Endothelial cell (in vitro differentiated cells): Measurements from ENCODE around the gene CFAP74. TPM values are rescaled to one million over a fixed set of nuclear protein-coding genes. Genes with fewer than 3 reads are reported as not detected.

Experiments
- DNase-seq: peaks from one replicate; pipeline ENCODE4 v3.0.0; 2021; ENCODE audit warnings: low spot score
- H3K27ac Mint-ChIP-seq: one replicate; pipeline ENCODE4 v1.8.0; 2021; ENCODE audit warnings: mixed read lengths, inconsistent platforms; ENCODE audit not compliant: unreplicated experiment
- H3K27me3 Mint-ChIP-seq: one replicate; pipeline ENCODE4 v1.8.0; 2021; ENCODE audit warnings: mild to moderate bottlenecking, moderate library complexity, mixed read lengths, inconsistent platforms; ENCODE audit not compliant: unreplicated experiment
- H3K36me3 Mint-ChIP-seq: one replicate; pipeline ENCODE4 v1.8.0; 2021; ENCODE audit warnings: mild to moderate bottlenecking, low read depth, mixed read lengths, inconsistent platforms; ENCODE audit not compliant: unreplicated experiment
- H3K4me1 Mint-ChIP-seq: one replicate; pipeline ENCODE4 v1.8.0; 2021; ENCODE audit warnings: mild to moderate bottlenecking, mixed read lengths, inconsistent platforms; ENCODE audit not compliant: unreplicated experiment
- H3K4me3 Mint-ChIP-seq: one replicate; pipeline ENCODE4 v1.8.0; 2021; ENCODE audit warnings: mild to moderate bottlenecking, mixed read lengths, inconsistent platforms; ENCODE audit not compliant: unreplicated experiment
- H3K9me3 Mint-ChIP-seq: one replicate; pipeline ENCODE4 v1.8.0; 2021; ENCODE audit warnings: mixed read lengths, inconsistent platforms; ENCODE audit not compliant: unreplicated experiment
- CTCF ChIP-seq: fragments of 200-600 bp; sonication (generic); IDR thresholded peaks from one replicate; pipeline ENCODE4 v1.5.0; 2021; ENCODE audit warnings: antibody characterized with exemption; ENCODE audit not compliant: unreplicated experiment
- total RNA-seq: library from RNA; stranded (reverse); fragmentation: NEBNext Ultra II Directional; extraction: Animal tissue kit (Norgen Biotek cat#: 25700); gene quantifications from one replicate; pipeline ENCODE4 v1.2.1, GENCODE V29; 2021; ENCODE audit not compliant: unreplicated experiment

The CFAP74 gene
- total RNA-seq, 1 donor from 2014 or later, result not detected

DNA sequence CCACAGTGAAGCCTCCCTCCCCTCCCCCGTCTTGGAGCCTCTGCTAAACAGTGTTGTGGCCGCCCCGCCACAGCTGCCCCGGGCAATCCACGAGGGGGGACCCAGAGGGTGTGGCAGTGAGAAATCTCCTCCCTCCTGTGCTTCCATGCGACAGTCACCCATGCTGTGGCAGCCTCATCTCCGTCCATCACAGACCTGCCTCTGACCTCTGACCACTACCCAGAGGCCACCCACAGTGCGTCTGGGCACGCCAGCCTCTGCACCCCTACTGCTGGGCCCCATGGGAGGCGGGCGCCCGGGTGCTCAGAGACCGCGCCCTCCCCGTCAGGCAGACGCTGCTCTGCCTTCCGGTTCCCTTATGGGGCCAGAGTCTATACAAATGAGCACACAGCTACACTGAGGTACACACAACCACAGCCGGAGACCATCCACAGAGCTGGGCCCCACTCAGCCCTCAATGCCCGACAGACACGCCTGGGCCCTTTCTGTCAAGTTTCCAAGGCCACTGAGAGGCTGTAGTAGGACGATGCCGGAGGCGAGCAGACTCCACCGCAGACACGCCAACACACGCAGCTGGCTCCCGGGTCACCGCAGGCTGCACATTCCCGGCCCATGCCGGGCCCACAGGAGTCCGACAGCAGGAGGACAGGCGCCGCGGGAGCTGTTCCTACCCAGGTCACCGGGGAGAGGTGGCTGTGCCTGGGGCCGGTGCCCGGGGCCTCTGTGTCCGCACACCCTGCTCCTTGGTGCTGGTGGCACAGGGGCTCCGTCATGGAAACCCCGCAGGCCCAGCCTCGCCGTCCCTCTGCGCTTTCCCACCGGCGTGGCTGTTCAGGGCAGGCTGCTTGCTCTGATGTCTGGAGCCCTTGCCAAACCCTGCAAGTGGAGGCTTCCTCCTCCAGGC, 60.6 kb downstream of the CFAP74 start:
- TF ChIP-seq CTCF, result no peak
- Mint-ChIP-seq H3K9me3 (no peaks in the 10 kb centered on the region), H3K27ac (no peak overlapping the region), H3K27me3 (peaks cover 3% of the 10 kb centered on the region), H3K4me3 (no peak overlapping the region), H3K36me3 (no peaks in the 10 kb centered on the region), H3K4me1 (no peaks in the 10 kb centered on the region)
- DNase-seq, result no peak

DNA sequence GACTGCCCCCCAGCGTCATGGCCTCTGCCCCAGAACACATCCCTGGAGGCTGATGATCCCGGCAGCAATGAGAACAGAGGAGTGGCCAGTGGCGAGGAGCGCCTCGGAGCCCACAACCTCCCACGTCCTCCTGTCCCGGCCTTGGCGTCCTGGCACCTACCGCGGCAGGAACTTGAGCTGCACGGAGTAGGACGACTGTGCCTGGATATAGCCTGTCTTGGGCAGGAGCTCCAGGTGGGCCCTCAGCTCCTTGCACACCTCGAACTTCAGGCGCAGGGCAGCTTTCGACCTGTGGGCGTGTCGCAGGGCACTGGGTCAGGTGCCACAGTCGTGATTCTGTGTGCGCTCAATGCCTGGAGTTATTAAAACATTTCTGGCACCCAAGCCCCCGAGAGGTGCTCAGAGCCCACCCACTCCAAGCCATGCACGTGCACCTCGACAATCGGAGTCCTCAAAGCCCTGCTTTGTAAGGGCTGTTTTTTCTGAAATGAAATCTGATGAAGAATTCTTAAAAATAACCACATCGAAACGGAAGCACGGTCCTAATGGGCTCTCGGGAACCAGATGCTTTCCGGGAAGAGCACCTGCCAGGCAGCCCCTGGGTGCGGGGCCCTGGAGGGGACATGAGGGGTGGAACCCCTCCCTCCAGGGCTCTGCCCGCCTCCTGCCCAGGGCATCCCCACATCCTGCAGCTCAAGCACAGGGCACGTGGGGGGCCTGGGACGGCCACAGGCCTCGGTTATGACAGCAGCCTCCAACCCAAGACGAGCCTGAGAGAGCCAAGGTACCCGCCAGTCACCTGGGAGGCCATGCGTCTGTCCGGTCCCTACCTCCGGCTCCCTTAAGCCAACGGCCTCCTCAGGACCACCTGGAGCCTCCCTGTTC, 61.5 kb downstream of the CFAP74 start:
- no peak for DNase-seq
- Mint-ChIP-seq H3K4me3 (no peak overlapping the region), H3K27ac (no peak overlapping the region), H3K4me1 (no peaks in the 10 kb centered on the region), H3K27me3 (peaks cover 1% of the 10 kb centered on the region), H3K36me3 (no peaks in the 10 kb centered on the region), H3K9me3 (no peaks in the 10 kb centered on the region)
- no peak for TF ChIP-seq CTCF

DNA sequence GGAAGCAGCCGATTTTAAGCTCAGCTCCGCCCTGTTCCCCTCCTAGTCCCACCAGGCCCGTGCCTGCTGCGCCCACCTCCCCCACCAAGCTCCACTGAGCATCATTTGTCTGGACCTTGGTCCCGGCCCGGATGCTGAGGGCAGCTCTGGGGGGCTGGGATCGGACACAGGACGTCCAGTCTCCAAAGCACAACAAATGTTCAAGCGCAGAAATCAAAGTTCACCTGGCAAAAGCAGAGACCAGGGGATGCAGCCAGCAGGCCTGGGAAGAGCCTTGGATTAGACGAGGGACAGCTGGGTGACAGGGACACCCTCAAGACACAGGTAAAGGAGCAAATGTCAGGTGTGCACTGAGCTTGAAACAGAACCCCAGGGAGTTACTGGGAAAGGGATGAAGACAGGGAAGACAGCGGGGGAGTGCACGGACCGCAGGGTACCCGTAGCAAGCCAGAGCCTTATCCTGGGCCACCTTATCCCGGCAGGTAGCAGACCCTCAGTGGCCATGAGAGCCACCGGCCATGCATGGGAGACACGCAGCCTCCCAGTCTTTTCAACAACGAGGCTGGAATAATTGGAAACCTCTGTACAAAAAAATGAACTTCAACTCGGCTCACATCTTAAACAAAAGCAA, 62.3 kb downstream of the CFAP74 start:
- Mint-ChIP-seq H3K27me3 (peaks cover 1% of the 10 kb centered on the region), H3K4me3 (no peak overlapping the region), H3K4me1 (no peaks in the 10 kb centered on the region), H3K9me3 (no peaks in the 10 kb centered on the region), H3K36me3 (no peaks in the 10 kb centered on the region), H3K27ac (no peak overlapping the region)
- TF ChIP-seq CTCF, result no peak
- no peak for DNase-seq

DNA sequence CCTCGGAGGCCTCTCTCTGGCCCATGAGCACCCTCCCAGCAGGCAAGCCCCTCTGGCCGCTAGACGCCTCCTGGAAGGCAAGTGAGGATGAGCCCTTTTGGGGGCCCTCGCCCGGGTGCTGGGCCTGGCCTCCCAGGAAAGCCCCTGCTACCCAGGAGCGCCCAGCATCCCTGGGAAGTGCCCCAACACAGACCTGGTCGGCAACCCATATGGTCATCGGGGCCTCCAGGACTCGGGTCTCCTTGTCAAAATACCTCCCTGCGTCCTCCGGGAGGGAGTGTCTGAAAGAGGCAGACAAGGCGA, 63.5 kb downstream of the CFAP74 start:
- Mint-ChIP-seq H3K4me3 (no peak overlapping the region), H3K27me3 (peaks cover 1% of the 10 kb centered on the region)

More for the DNA sequence above, 63.5 kb downstream of the CFAP74 start:
- Mint-ChIP-seq H3K9me3 (no peaks in the 10 kb centered on the region), H3K4me1 (no peaks in the 10 kb centered on the region), H3K36me3 (no peaks in the 10 kb centered on the region), H3K27ac (no peak overlapping the region)
- DNase-seq, result no peak
- TF ChIP-seq CTCF, result no peak
